IMR-90 (cell line): Measurements from ENCODE around the gene CTIF. TPM values are rescaled to one million over a fixed set of nuclear protein-coding genes. Genes with fewer than 3 reads are reported as not detected.

Experiments
- ATAC-seq: fragments of 200-7000 bp; cut with Tn5 transposase; 2 replicates; pipeline ENCODE4 v1.9.1; 2020; ENCODE audit warnings: low read depth, mild to moderate bottlenecking, moderate library complexity
- BruUV-seq: library from RNA; stranded (reverse); fragments of 400-500 nt; replicated peaks from 2 replicates; lab custom pipeline; 2021; lab: Mats Ljungman, UMichigan
- CTCF ChIA-PET: fragments of 300-600 bp; formaldehyde crosslinking; extraction: SDS; loops from one replicate; lab custom pipeline; 2021; ENCODE audit warnings: antibody characterized with exemption; lab: Yijun Ruan, JAX
- POLR2A ChIA-PET: fragments of 300-600 bp; sonication (Branson Sonifier 250); formaldehyde crosslinking; loops from one replicate; lab custom pipeline; 2022; ENCODE audit warnings: antibody characterized with exemption; ENCODE audit not compliant: unreplicated experiment; lab: Charles Lee
- DNase-seq: peaks from one replicate; pipeline ENCODE4 v3.0.0; 2013
- H2AFZ ChIP-seq: replicated peaks from 2 replicates; pipeline ENCODE3; 2013; ENCODE audit warnings: low read length, mild to moderate bottlenecking; ENCODE audit not compliant: poor library complexity
- H2AK5ac ChIP-seq: 2 replicates; pipeline ENCODE4 v1.6.1; 2013; ENCODE audit warnings: low read depth, low read length, inconsistent platforms
- H2AK9ac ChIP-seq: replicated peaks from 2 replicates; pipeline ENCODE3; 2013; ENCODE audit warnings: mild to moderate bottlenecking, low read depth, low read length, moderate library complexity; ENCODE audit not compliant: poor library complexity
- H2BK120ac ChIP-seq: 2 replicates; pipeline ENCODE4 v1.6.1; 2013; ENCODE audit warnings: low read depth, low read length, inconsistent platforms
- H2BK15ac ChIP-seq: 3 replicates; pipeline ENCODE4 v1.6.1; 2013; ENCODE audit warnings: low read depth, low read length, inconsistent platforms
- H2BK20ac ChIP-seq: 2 replicates; pipeline ENCODE4 v1.6.1; 2013; ENCODE audit warnings: low read depth, mild to moderate bottlenecking, inconsistent platforms, low read length, moderate library complexity
- H2BK5ac ChIP-seq: 2 replicates; pipeline ENCODE4 v1.6.1; 2013; ENCODE audit warnings: mild to moderate bottlenecking, low read depth, low read length, inconsistent platforms; ENCODE audit not compliant: poor library complexity, severe bottlenecking
- H3K14ac ChIP-seq: replicated peaks from 2 replicates; pipeline ENCODE4 v1.6.1; 2013; ENCODE audit warnings: low read depth, low read length, inconsistent platforms
- H3K18ac ChIP-seq: 2 replicates; pipeline ENCODE4 v1.6.1; 2013; ENCODE audit warnings: low read depth, low read length, control low read depth
- H3K23ac ChIP-seq: 2 replicates; pipeline ENCODE4 v1.6.1; 2013; ENCODE audit warnings: low read depth, low read length, inconsistent platforms
- H3K27ac ChIP-seq: 2 replicates; pipeline ENCODE4 v1.5.1; 2013; ENCODE audit warnings: mild to moderate bottlenecking, control low read depth, low read length; ENCODE audit not compliant: insufficient read depth
- H3K27me3 ChIP-seq: 2 replicates; pipeline ENCODE4 v1.6.1; 2013; ENCODE audit warnings: low read length; ENCODE audit not compliant: control insufficient read depth, insufficient read depth
- H3K36me3 ChIP-seq: 2 replicates; pipeline ENCODE4 v1.6.1; 2013; ENCODE audit warnings: low read length, mixed read lengths; ENCODE audit not compliant: control insufficient read depth, insufficient read depth
- H3K4ac ChIP-seq: 2 replicates; pipeline ENCODE4 v1.6.1; 2013; ENCODE audit warnings: low read depth, low read length, inconsistent platforms
- H3K4me1 ChIP-seq: 2 replicates; pipeline ENCODE4 v1.6.1; 2013; ENCODE audit warnings: low read length, mixed read lengths; ENCODE audit not compliant: control insufficient read depth, insufficient read depth
- H3K4me2 ChIP-seq: 2 replicates; pipeline ENCODE4 v1.6.1; 2013; ENCODE audit warnings: low read depth, mild to moderate bottlenecking, control low read depth, low read length, moderate library complexity
- H3K4me3 ChIP-seq: 2 replicates; pipeline ENCODE4 v1.5.1; 2013; ENCODE audit warnings: low read depth, mild to moderate bottlenecking, control low read depth, low read length, moderate library complexity; ENCODE audit not compliant: insufficient read depth
- H3K56ac ChIP-seq: 2 replicates; pipeline ENCODE4 v1.6.1; 2013; ENCODE audit warnings: low read length, inconsistent platforms; ENCODE audit not compliant: insufficient read depth; ENCODE audit errors: extremely low read depth
- H3K79me1 ChIP-seq, 2 experiments: 2 replicates each; pipeline ENCODE4 v1.6.1; 2013; ENCODE audit warnings: low read length in 2 of 2, inconsistent platforms in 1 of 2, low read depth in 1 of 2
- H3K9ac ChIP-seq: 2 replicates; pipeline ENCODE4 v1.6.1; 2013; ENCODE audit warnings: low read depth, low read length, control low read depth
- H3K9me1 ChIP-seq: 2 replicates; pipeline ENCODE4 v1.6.1; 2013; ENCODE audit warnings: low read length, inconsistent platforms; ENCODE audit not compliant: insufficient read depth
- H3K9me3 ChIP-seq: 2 replicates; pipeline ENCODE4 v1.6.1; 2013; ENCODE audit warnings: low read length; ENCODE audit not compliant: control insufficient read depth, insufficient read depth
- H4K20me1 ChIP-seq: 2 replicates; pipeline ENCODE4 v1.6.1; 2013; ENCODE audit warnings: low read length, inconsistent platforms; ENCODE audit not compliant: insufficient read depth
- H4K5ac ChIP-seq: 2 replicates; pipeline ENCODE4 v1.6.1; 2013; ENCODE audit warnings: mild to moderate bottlenecking, low read depth, low read length, control low read depth
- H4K8ac ChIP-seq, 2 experiments: 2 replicates each; pipeline ENCODE4 v1.6.1; 2013; ENCODE audit warnings: low read depth in 2 of 2, low read length in 2 of 2, control low read depth in 1 of 2, inconsistent platforms in 1 of 2
- H4K91ac ChIP-seq: 2 replicates; pipeline ENCODE4 v1.6.1; 2013; ENCODE audit warnings: low read depth, low read length, inconsistent platforms; ENCODE audit not compliant: insufficient read depth
- BHLHE40 ChIP-seq: fragments of 150-350 bp; IDR thresholded peaks from 2 replicates; pipeline ENCODE4 v1.6.1; 2016; ENCODE audit warnings: mild to moderate bottlenecking, low read depth, low read length
- CHD1 ChIP-seq: IDR thresholded peaks from 2 replicates; pipeline ENCODE4 v1.6.1; 2012; ENCODE audit warnings: low read depth, low read length, improper control_type of control experiment
- FOS ChIP-seq: fragments of 150-350 bp; IDR thresholded peaks from 2 replicates; pipeline ENCODE4 v1.6.1; 2016; ENCODE audit warnings: low read depth, low read length
- MAFK ChIP-seq: IDR thresholded peaks from 2 replicates; pipeline ENCODE4 v1.6.1; 2012; ENCODE audit warnings: low read depth, low read length, improper control_type of control experiment
- MXI1 ChIP-seq: IDR thresholded peaks from 2 replicates; pipeline ENCODE4 v1.6.1; 2012; ENCODE audit warnings: low read depth, mild to moderate bottlenecking, low read length, moderate library complexity, borderline replicate concordance
- NFE2L2 ChIP-seq: fragments of 150-350 bp; IDR thresholded peaks from 2 replicates; pipeline ENCODE4 v1.6.1; 2016; ENCODE audit warnings: low read depth, mild to moderate bottlenecking, low read length
- POLR2A ChIP-seq: IDR thresholded peaks from 2 replicates; pipeline ENCODE4 v1.6.1; 2012; ENCODE audit warnings: mild to moderate bottlenecking, low read depth, low read length
- RAD21 ChIP-seq: IDR thresholded peaks from 2 replicates; pipeline ENCODE4 v1.6.1; 2012; ENCODE audit warnings: low read length, improper control_type of control experiment
- SMC3 ChIP-seq: fragments of 150-350 bp; IDR thresholded peaks from 2 replicates; pipeline ENCODE4 v1.6.1; 2016; ENCODE audit warnings: low read depth, mild to moderate bottlenecking, antibody characterized with exemption, low read length, moderate library complexity
- WGBS, 2 experiments: methylation state at CpG; one replicate each; pipeline versions ENCODE4 v1.1.5 to v1.1.7; 2013; ENCODE audit warnings: missing lambda C conversion rate in 2 of 2; ENCODE audit not compliant: insufficient read length in 1 of 2; ENCODE audit errors: extremely low coverage in 2 of 2; 5-methylcytosine and 5-hydroxymethylcytosine counted together
- dilution Hi-C: fragments of 300-500 bp; cut with HindIII; formaldehyde crosslinking; loops from one replicate; pipeline ENCODE4 v1.14.3; 2018; ENCODE audit warnings: low sequenced_read_pairs; ENCODE audit not compliant: unreplicated experiment
- in situ Hi-C: fragments of 300-500 bp; cut with MboI; formaldehyde crosslinking; loops from 3 replicates; pipeline ENCODE4 v1.14.3; 2019; ENCODE audit warnings: low sequenced_read_pairs, inconsistent platforms, mixed read lengths
- intact Hi-C: fragments of 100-400 bp; cut with micrococcal nuclease; formaldehyde crosslinking; loops from 2 replicates; pipeline ENCODE4 v1.10.0; 2022
- polyA plus RNA-seq, 3 experiments: library from polyadenylated mRNA; depleted of rRNA; stranded (reverse); fragments of >200 nt; gene quantifications; 2 replicates each; pipeline ENCODE4 v1.2.3, GENCODE V29; 2012; ENCODE audit warnings: low replicate concordance in 1 of 3
- total RNA-seq: library from RNA; depleted of rRNA; stranded (reverse); fragments of >200 nt; gene quantifications from 2 replicates; pipeline ENCODE4 v1.2.3, GENCODE V29; 2012
- TF ChIP-seq, protein P1 (sequence below): conservative IDR thresholded peaks from 2 replicates; pipeline ENCODE4 v1.5.1; 2012; ENCODE audit warnings: mild to moderate bottlenecking, low read depth, low read length, improper control_type of control experiment
- TF ChIP-seq, protein P2 (sequence below): fragments of 150-350 bp; IDR thresholded peaks from 2 replicates; pipeline ENCODE4 v1.6.1; 2016; ENCODE audit warnings: low read depth, mild to moderate bottlenecking, low read length, moderate library complexity, borderline replicate concordance
- TF ChIP-seq, protein P3 (sequence below): fragments of 150-350 bp; IDR thresholded peaks from 2 replicates; pipeline ENCODE4 v1.6.1; 2017; ENCODE audit warnings: mild to moderate bottlenecking, antibody characterized with exemption, low read length, low read depth

CTIF gene
- total and polyA plus RNA-seq, 2 of the 4 experiments (the other 2 are of a cell fraction), result 25.1 to 57.0 TPM

DNA sequence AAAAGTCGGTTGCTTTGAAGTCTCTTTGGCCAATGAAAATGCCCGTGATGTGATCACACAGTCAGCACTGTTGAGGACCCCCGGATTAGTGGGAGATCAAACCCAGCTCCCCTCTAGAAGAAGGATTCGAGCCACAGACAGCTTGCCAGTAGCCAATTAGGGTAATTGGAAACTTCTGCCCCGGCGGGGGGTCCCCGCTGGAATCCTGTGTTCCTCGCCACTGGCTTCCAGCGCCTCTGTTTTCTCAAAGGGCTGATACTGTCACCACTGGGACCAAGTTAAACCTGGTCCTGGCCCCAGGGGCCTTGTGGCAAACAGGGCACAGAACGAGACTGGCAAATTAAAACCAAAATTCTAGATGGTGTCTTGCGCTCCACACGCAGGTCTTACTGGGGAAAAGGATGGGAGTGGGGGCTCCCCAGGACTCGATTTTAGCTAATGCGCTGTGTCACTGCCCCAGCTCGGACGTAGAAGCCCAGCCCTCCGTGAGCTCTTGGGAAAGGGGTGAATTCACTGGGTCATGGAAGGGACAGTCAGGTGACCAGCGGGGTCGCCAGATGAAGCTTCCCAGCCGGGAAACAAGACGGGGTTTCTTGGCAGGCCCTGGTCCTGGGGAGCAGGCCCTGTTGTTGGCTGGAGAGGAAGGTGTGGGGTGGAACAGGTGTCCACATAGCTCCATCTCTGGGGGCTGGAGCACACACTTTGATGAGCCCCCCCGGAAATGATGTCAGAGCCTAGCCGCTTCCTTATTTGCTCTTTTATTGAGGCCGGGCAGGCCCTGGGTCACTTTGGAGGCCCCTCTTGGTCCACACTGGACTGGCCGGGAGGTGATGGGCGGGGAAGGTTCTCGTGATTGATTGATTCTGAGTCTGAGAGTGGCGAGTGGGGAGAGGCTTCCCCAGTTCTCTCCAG, 321.7 kb downstream of the CTIF start (continued):
- TF ChIP-seq, protein P1, sequence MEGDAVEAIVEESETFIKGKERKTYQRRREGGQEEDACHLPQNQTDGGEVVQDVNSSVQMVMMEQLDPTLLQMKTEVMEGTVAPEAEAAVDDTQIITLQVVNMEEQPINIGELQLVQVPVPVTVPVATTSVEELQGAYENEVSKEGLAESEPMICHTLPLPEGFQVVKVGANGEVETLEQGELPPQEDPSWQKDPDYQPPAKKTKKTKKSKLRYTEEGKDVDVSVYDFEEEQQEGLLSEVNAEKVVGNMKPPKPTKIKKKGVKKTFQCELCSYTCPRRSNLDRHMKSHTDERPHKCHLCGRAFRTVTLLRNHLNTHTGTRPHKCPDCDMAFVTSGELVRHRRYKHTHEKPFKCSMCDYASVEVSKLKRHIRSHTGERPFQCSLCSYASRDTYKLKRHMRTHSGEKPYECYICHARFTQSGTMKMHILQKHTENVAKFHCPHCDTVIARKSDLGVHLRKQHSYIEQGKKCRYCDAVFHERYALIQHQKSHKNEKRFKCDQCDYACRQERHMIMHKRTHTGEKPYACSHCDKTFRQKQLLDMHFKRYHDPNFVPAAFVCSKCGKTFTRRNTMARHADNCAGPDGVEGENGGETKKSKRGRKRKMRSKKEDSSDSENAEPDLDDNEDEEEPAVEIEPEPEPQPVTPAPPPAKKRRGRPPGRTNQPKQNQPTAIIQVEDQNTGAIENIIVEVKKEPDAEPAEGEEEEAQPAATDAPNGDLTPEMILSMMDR, result no peak

DNA sequence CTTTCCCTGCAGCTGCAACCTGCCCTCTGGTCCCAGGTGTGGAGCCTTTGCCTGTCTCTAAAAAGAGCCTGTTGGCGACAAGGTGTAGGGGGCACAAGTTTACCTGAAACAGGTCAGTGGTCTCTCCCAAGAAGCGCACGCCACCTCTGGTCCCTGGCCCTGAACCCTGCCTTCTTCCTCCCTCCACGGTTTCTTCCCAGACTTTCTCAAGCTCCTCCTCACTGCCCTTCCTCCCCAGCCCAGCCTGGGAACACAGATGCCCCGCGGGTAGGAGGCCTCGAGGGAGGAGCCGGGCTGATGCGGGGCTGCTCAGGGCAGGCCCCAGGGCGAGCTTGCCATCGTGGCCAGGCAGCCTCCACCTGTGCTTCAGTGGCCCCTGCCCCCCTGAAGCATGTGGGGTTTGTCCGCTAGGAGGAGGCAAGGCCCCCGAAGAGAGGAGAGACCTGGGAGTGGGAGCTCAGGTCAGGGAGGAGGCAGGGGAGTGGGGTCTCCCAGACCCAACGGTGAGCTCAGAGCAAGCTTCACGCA, 322.4 kb downstream of the CTIF start:
- BruUV-seq, result no TSS peak
- no peak overlapping the region for H3K27ac ChIP-seq
- CTCF ChIA-PET, result no interaction called here
- TF ChIP-seq MXI1, result no peak
- no peak for TF ChIP-seq NFE2L2
- no peak for TF ChIP-seq SMC3
- no peak for TF ChIP-seq POLR2A
- no peak for TF ChIP-seq BHLHE40
- no peak for TF ChIP-seq CHD1
- TF ChIP-seq RAD21, result no peak
- TF ChIP-seq, protein P2, sequence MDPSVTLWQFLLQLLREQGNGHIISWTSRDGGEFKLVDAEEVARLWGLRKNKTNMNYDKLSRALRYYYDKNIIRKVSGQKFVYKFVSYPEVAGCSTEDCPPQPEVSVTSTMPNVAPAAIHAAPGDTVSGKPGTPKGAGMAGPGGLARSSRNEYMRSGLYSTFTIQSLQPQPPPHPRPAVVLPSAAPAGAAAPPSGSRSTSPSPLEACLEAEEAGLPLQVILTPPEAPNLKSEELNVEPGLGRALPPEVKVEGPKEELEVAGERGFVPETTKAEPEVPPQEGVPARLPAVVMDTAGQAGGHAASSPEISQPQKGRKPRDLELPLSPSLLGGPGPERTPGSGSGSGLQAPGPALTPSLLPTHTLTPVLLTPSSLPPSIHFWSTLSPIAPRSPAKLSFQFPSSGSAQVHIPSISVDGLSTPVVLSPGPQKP, result no peak
- no peak for TF ChIP-seq MAFK
- no peak for TF ChIP-seq FOS
- TF ChIP-seq, protein P3, sequence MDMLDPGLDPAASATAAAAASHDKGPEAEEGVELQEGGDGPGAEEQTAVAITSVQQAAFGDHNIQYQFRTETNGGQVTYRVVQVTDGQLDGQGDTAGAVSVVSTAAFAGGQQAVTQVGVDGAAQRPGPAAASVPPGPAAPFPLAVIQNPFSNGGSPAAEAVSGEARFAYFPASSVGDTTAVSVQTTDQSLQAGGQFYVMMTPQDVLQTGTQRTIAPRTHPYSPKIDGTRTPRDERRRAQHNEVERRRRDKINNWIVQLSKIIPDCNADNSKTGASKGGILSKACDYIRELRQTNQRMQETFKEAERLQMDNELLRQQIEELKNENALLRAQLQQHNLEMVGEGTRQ, result no peak

More for the DNA sequence above, 322.4 kb downstream of the CTIF start:
- Histone ChIP-seq H3K56ac (no peak overlapping the region), H2BK15ac (no peak overlapping the region), H3K9ac (no peak overlapping the region), H3K14ac (no peak overlapping the region), H4K5ac (no peak overlapping the region), H3K4me2 (no peak overlapping the region), H2BK120ac (no peak overlapping the region), H2AK9ac (peak overlapping the region; percentile 37), H2AFZ (no peak overlapping the region), H3K27me3 (no peaks in the 10 kb centered on the region), H4K8ac (no peak overlapping the region), H3K36me3 (peaks cover 44% of the 10 kb centered on the region), H3K4me3 (no peak overlapping the region), H3K4me1 (peaks cover 4% of the 10 kb centered on the region; the same call in 1 of the 2 replicates), H3K18ac (no peak overlapping the region), H4K20me1 (0 out of 2 replicates have a peak, but pooled peaks cover 3% of the 10 kb centered on the region), H3K9me3 (peaks cover 4% of the 10 kb centered on the region), H3K79me1 (peaks cover 4 to 35% of the 10 kb centered on the region in 2 experiments; a peak in 3 of 4 replicates), H3K23ac (no peak overlapping the region), H2BK5ac (no peak overlapping the region), H3K9me1 (peaks cover 4% of the 10 kb centered on the region; the same call in 1 of the 2 replicates), H2BK20ac (no peak overlapping the region), H2AK5ac (no peak overlapping the region), H4K91ac (no peak overlapping the region), H3K4ac (no peak overlapping the region)
- no peak for DNase-seq
- ATAC-seq, result no peak
- POLR2A ChIA-PET, result no interaction called here
- dilution Hi-C loops (no loop called here), in situ Hi-C loops (no loop called here), intact Hi-C loops (no loop called here)
- WGBS, 2 experiments, result 80% methylated on average over 1 of the region's 15 CpGs; no CpG with 5 or more reads in 1 of the 2 experiments
